H1 (cell line): ENCODE data around the gene S100A14. TPM values are rescaled to one million over a fixed set of nuclear protein-coding genes. Genes with fewer than 3 reads are reported as not detected.

Experiments
- CTCF ChIA-PET: fragments of 300-600 bp; sonication (Branson Sonifier 250); formaldehyde crosslinking; loops from one replicate; lab custom pipeline; 2021; ENCODE audit not compliant: partially characterized antibody; lab: Charles Lee
- POLR2A ChIA-PET: fragments of 300-600 bp; sonication (Branson Sonifier 250); formaldehyde crosslinking; loops from one replicate; lab custom pipeline; 2021; ENCODE audit warnings: inconsistent platforms; ENCODE audit not compliant: partially characterized antibody; lab: Charles Lee
- DNase-seq, 2 experiments: peaks; one replicate each; pipeline versions ENCODE4 v3.0.0 to v3.0.0-alpha.2; 2010 to 2022; ENCODE audit warnings: low spot score in 2 of 2, low read depth in 1 of 2, mixed read lengths in 1 of 2
- FAIRE-seq: peaks from 2 replicates; lab custom pipeline; 2011; peaks lifted over from hg19 to GRCh38; lab: Jason Lieb, UNC
- H2AFZ ChIP-seq: 2 replicates; pipeline ENCODE4 v1.8.1; 2012; ENCODE audit warnings: low read length, inconsistent platforms
- H2AK5ac ChIP-seq: 2 replicates; pipeline ENCODE4 v1.6.1; 2013; ENCODE audit warnings: low read depth, low read length
- H2BK120ac ChIP-seq: replicated peaks from 2 replicates; pipeline ENCODE3; 2013; ENCODE audit warnings: low read depth, low read length, inconsistent platforms
- H2BK12ac ChIP-seq: 2 replicates; pipeline ENCODE4 v1.6.1; 2013; ENCODE audit warnings: low read depth, low read length
- H2BK15ac ChIP-seq: 2 replicates; pipeline ENCODE4 v1.6.1; 2013; ENCODE audit warnings: low read length
- H2BK20ac ChIP-seq: 2 replicates; pipeline ENCODE4 v1.6.1; 2013; ENCODE audit warnings: low read length
- H2BK5ac ChIP-seq: 2 replicates; pipeline ENCODE4 v1.6.1; 2013; ENCODE audit warnings: low read depth, low read length
- H3K14ac ChIP-seq: 2 replicates; pipeline ENCODE4 v1.6.1; 2013; ENCODE audit warnings: inconsistent platforms; ENCODE audit not compliant: insufficient read length
- H3K18ac ChIP-seq: 2 replicates; pipeline ENCODE4 v1.6.1; 2013; ENCODE audit warnings: low read length; ENCODE audit errors: extremely low read depth
- H3K23ac ChIP-seq: 2 replicates; pipeline ENCODE4 v1.6.1; 2013; ENCODE audit warnings: inconsistent platforms; ENCODE audit not compliant: insufficient read length
- H3K23me2 ChIP-seq: 2 replicates; pipeline ENCODE4 v1.6.1; 2013; ENCODE audit warnings: low read depth, low read length
- H3K27ac ChIP-seq: 2 replicates; pipeline ENCODE4 v1.6.1; 2011; ENCODE audit warnings: low read depth, low read length, inconsistent platforms
- H3K27me3 ChIP-seq, 4 experiments: replicated peaks in 1 of 4; 1 replicate in 1 of 4; 2 replicates in 3 of 4; pipeline versions ENCODE4 v1.6.1 to v1.8.1; 2011 to 2013; ENCODE audit warnings: low read length in 3 of 4, mild to moderate bottlenecking in 3 of 4, inconsistent platforms in 2 of 4, mixed read lengths in 2 of 4, moderate library complexity in 1 of 4; ENCODE audit not compliant: control insufficient read depth in 3 of 4, insufficient read depth in 3 of 4; ENCODE audit errors: extremely low read depth in 1 of 4
- H3K36me3 ChIP-seq, 4 experiments: 2 replicates each; pipeline versions ENCODE4 v1.6.1 to v1.8.1; 2011 to 2013; ENCODE audit warnings: mild to moderate bottlenecking in 4 of 4, low read length in 3 of 4, moderate library complexity in 2 of 4, control low read depth in 1 of 4, inconsistent platforms in 1 of 4; ENCODE audit not compliant: insufficient read depth in 4 of 4, control insufficient read depth in 2 of 4
- H3K4ac ChIP-seq: replicated peaks from 2 replicates; pipeline ENCODE3; 2013; ENCODE audit warnings: low read length, low read depth, mixed read lengths, inconsistent platforms; ENCODE audit not compliant: insufficient read length
- H3K4me1 ChIP-seq, 4 experiments: replicated peaks in 1 of 4; 1 replicate in 1 of 4; 2 replicates in 3 of 4; pipeline versions ENCODE4 v1.6.1 to v1.8.1; 2011 to 2013; ENCODE audit warnings: low read length in 3 of 4, inconsistent platforms in 2 of 4, mixed read lengths in 1 of 4; ENCODE audit not compliant: insufficient read depth in 4 of 4, control insufficient read depth in 3 of 4
- H3K4me2 ChIP-seq, 2 experiments: 2 replicates each; pipeline versions ENCODE4 v1.6.1 to v1.8.1; 2011 to 2013; ENCODE audit warnings: low read depth in 2 of 2, low read length in 2 of 2, control low read depth in 1 of 2, inconsistent platforms in 1 of 2, mild to moderate bottlenecking in 1 of 2; ENCODE audit not compliant: insufficient read depth in 1 of 2
- H3K4me3 ChIP-seq, 4 experiments: fragments of 200-600, 300-600 bp in 1 of 4; sonication (generic), shearing (Covaris generic), sonication (Bioruptor Twin) in 1 of 4; 2 replicates each; pipeline versions ENCODE4 v1.5.1 to v1.8.1; 2011 to 2016; ENCODE audit warnings: low read length in 4 of 4, low read depth in 3 of 4, control low read depth in 2 of 4, inconsistent platforms in 2 of 4, mild to moderate bottlenecking in 2 of 4, mixed read lengths in 1 of 4, moderate library complexity in 1 of 4; ENCODE audit not compliant: insufficient read depth in 2 of 4; ENCODE audit errors: extremely low read depth in 1 of 4
- H3K56ac ChIP-seq: replicated peaks from 2 replicates; pipeline ENCODE3; 2013; ENCODE audit warnings: low read depth, mild to moderate bottlenecking, mixed read lengths, low read length, inconsistent platforms; ENCODE audit not compliant: insufficient read length
- H3K79me1 ChIP-seq: 2 replicates; pipeline ENCODE4 v1.6.1; 2013; ENCODE audit warnings: low read depth, low read length, control low read depth
- H3K79me2 ChIP-seq, 2 experiments: 2 replicates each; pipeline versions ENCODE4 v1.6.1 to v1.8.1; 2012 to 2013; ENCODE audit warnings: low read length in 2 of 2, mild to moderate bottlenecking in 2 of 2, inconsistent platforms in 1 of 2; ENCODE audit not compliant: insufficient read depth in 2 of 2, control insufficient read depth in 1 of 2
- H3K9ac ChIP-seq, 4 experiments: replicated peaks in 1 of 4; 1 replicate in 1 of 4; 2 replicates in 3 of 4; pipeline versions ENCODE4 v1.6.1 to v1.8.1; 2011 to 2013; ENCODE audit warnings: low read depth in 3 of 4, low read length in 3 of 4, control low read depth in 2 of 4, mild to moderate bottlenecking in 2 of 4, moderate library complexity in 2 of 4, inconsistent platforms in 1 of 4; ENCODE audit errors: extremely low read depth in 1 of 4
- H3K9me3 ChIP-seq, 2 experiments: 2 replicates each; pipeline versions ENCODE4 v1.6.1 to v1.8.1; 2012 to 2013; ENCODE audit warnings: mild to moderate bottlenecking in 2 of 2, moderate library complexity in 2 of 2, control low read depth in 1 of 2, inconsistent platforms in 1 of 2, low read depth in 1 of 2, low read length in 1 of 2, mixed read lengths in 1 of 2; ENCODE audit not compliant: insufficient read depth in 2 of 2
- H4K20me1 ChIP-seq, 2 experiments: replicated peaks in 1 of 2; 2 replicates each; pipeline versions ENCODE3 to v1.8.1; 2011 to 2013; ENCODE audit warnings: inconsistent platforms in 2 of 2, low read length in 2 of 2, mild to moderate bottlenecking in 1 of 2; ENCODE audit not compliant: insufficient read depth in 2 of 2, control insufficient read depth in 1 of 2
- H4K5ac ChIP-seq: 2 replicates; pipeline ENCODE4 v1.6.1; 2013; ENCODE audit warnings: low read length, low read depth, mixed read lengths, inconsistent platforms; ENCODE audit not compliant: insufficient read length
- H4K8ac ChIP-seq: 2 replicates; pipeline ENCODE4 v1.8.0; 2013; ENCODE audit warnings: mild to moderate bottlenecking, moderate library complexity, low read length, inconsistent platforms; ENCODE audit not compliant: insufficient read depth; ENCODE audit errors: extremely low read depth
- H4K91ac ChIP-seq: replicated peaks from 2 replicates; pipeline ENCODE3; 2013; ENCODE audit warnings: low read length, mixed read lengths, inconsistent platforms; ENCODE audit not compliant: insufficient read length
- CHD2 ChIP-seq: IDR thresholded peaks from 2 replicates; pipeline ENCODE4 v1.6.1; 2012; ENCODE audit warnings: low read length, improper control_type of control experiment
- CREB1 ChIP-seq: IDR thresholded peaks from 2 replicates; pipeline ENCODE4 v1.6.1; 2012; ENCODE audit warnings: inconsistent platforms
- EGR1 ChIP-seq: IDR thresholded peaks from 2 replicates; pipeline ENCODE4 v1.6.1; 2011; ENCODE audit warnings: low read depth, low read length, borderline replicate concordance
- JUND ChIP-seq: IDR thresholded peaks from 2 replicates; pipeline ENCODE4 v1.6.1; 2011; ENCODE audit warnings: mild to moderate bottlenecking, improper control_type of control experiment, low read length
- PHF8 ChIP-seq: fragments of 200-600 bp; sonication (generic); conservative IDR thresholded peaks from 2 replicates; pipeline ENCODE4 v1.7.1; 2012; ENCODE audit warnings: low read depth, mild to moderate bottlenecking, inconsistent platforms, low read length, moderate library complexity
- SAP30 ChIP-seq: fragments of 300-600 bp; sonication (generic); IDR thresholded peaks from 2 replicates; pipeline ENCODE4 v1.7.1; 2012; ENCODE audit warnings: low read length, moderate library complexity, mild to moderate bottlenecking, inconsistent platforms; ENCODE audit not compliant: insufficient read depth, insufficient replicate concordance
- WGBS, 2 experiments: shearing (Covaris generic) in 1 of 2; methylation state at CpG; one replicate each; pipeline versions ENCODE4 v1.1.6 to v1.1.7; 2013 to 2015; ENCODE audit warnings: low lambda C conversion rate in 2 of 2, mixed read lengths in 2 of 2, inconsistent platforms in 1 of 2, low coverage in 1 of 2, missing lambda C conversion rate in 1 of 2; ENCODE audit not compliant: insufficient replicate concordance in 2 of 2, insufficient coverage in 1 of 2, insufficient read length in 1 of 2; ENCODE audit errors: extremely low coverage in 1 of 2, missing lambda C conversion rate in 1 of 2; 5-methylcytosine and 5-hydroxymethylcytosine counted together
- polyA plus RNA-seq, 7 experiments: library from polyadenylated mRNA; depleted of rRNA in 3 of 7; stranded (reverse) in 5 of 7; unstranded in 2 of 7; fragments of >200 nt in 5 of 7; fragments of 200-250 nt in 2 of 7; gene quantifications; 1 replicate in 5 of 7; 2 replicates in 1 of 7; 4 replicates in 1 of 7; pipeline versions ENCODE4 v1.2.1 to v1.2.3, GENCODE V29; 2011 to 2013; ENCODE audit warnings: missing spikeins in 2 of 7, mixed read lengths in 2 of 7
- total RNA-seq: library from RNA; stranded (reverse); fragmentation: NEBNext Ultra II Directional; extraction: Animal tissue kit (Norgen Biotek cat#: 25700); gene quantifications from 2 replicates; pipeline ENCODE4 v1.2.1, GENCODE V29; 2021

The S100A14 gene
- total and polyA plus RNA-seq, 2 of the 8 experiments (the other 6 are each of a cell fraction or from before 2014, with no cell fraction given): 1.4 to 5.3 TPM

DNA sequence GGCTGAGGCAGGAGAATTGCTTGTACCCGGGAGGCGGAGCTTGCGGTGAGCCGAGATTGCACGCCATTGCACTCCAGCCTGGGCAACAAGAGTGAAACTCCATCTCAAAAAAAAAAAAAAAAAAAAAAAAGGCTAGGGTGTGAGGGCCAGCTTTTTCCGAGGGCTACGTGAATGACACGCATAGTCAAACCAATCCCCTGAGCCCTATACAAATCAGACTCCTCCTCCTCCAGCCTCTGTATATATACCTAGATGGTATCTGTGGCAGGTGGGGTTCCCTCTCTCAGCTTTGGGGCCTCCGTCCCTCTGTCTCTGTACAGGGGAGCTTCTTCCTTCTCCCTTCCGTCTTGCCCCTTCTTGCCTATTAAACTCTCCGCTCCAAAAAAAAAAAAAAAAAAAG lies 9.9 kb downstream of the S100A14 start:
- Histone ChIP-seq H3K79me2 (no peaks in the 10 kb centered on the region), H3K4me3 (no peak overlapping the region), H3K27ac (no peak overlapping the region), H3K36me3 (no peaks in the 10 kb centered on the region), H4K20me1 (no peaks in the 10 kb centered on the region), H2BK15ac (no peak overlapping the region), H3K9me3 (no peaks in the 10 kb centered on the region), H2BK20ac (no peak overlapping the region), H2AFZ (no peak overlapping the region), H2BK5ac (no peak overlapping the region), H2BK12ac (no peak overlapping the region), H3K4me1 (peaks cover 0 to 18% (median 13%) of the 10 kb centered on the region in 4 experiments; a peak in 6 of 7 replicates), H2AK5ac (peak overlapping the region; percentile 61; the same call in 1 of the 2 replicates), H3K79me1 (no peaks in the 10 kb centered on the region), H4K8ac (no peak overlapping the region), H3K23ac (no peak overlapping the region), H3K4ac (no peak overlapping the region), H3K27me3 (no peaks in the 10 kb centered on the region), H2BK120ac (no peak overlapping the region), H3K9ac (no peak overlapping the region), H3K18ac (no peak overlapping the region), H3K4me2 (no peak overlapping the region), H3K23me2 (no peaks in the 10 kb centered on the region), H4K91ac (no peak overlapping the region), H3K56ac (no peak overlapping the region), H4K5ac (no peak overlapping the region), H3K14ac (no peak overlapping the region)
- WGBS, 2 experiments: 79% methylated on average over 3 of the region's 11 CpGs; no CpG with 5 or more reads in 1 of the 2 experiments
- DNase-seq (no peak), FAIRE-seq (no peak)
- no peak for TF ChIP-seq CREB1
- TF ChIP-seq CHD2: no peak
- no peak for TF ChIP-seq PHF8
- TF ChIP-seq EGR1: no peak
- no peak for TF ChIP-seq JUND
- TF ChIP-seq SAP30: no peak
- ChIA-PET CTCF (interaction anchor here (0.9 to 15.9 kb wide), 6 partner anchors 10 to 90 kb away, joined by 3 to 224 read pairs (median 14); partner anchors contain the start of genes S100A13 and S100A14), POLR2A (interaction anchor here (1.4 to 15.3 kb wide), 3 partner anchors 8 to 22 kb away, joined by 6 to 261 read pairs (median 7); partner anchors contain the start of genes CHTOP, S100A1 and S100A13)
